ENCODE results near the gene CBFA2T2. TPM values are rescaled to one million over a fixed set of nuclear protein-coding genes. Genes with fewer than 3 reads are reported as not detected.
"Not testable (repeated sequence)": the region's sequence is repeated elsewhere in the genome, so short reads cannot be mapped to it uniquely, and the experiment has no call there.

Gene CBFA2T2
- polyA plus RNA-seq, 3 donors = 1.7 to 9.7 (median 4.9) TPM

GRCh38 chr20:33507461-33507860, 17.6 kb downstream of the CBFA2T2 start:
- no peak overlapping the region for H3K27ac Mint-ChIP-seq
- Histone ChIP-seq H3K4me2 (replicated peaks; ENCODE audit: extremely low read depth, low read length, poor library complexity, severe bottlenecking) (no peak overlapping the region), H2AFZ (ENCODE audit: insufficient read depth, low read depth, low read length, poor library complexity, severe bottlenecking) (no peak overlapping the region), H3K4me3 (replicated peaks in 1 of 3; ENCODE audit: low read depth in 2 of 3, low read length in 3 of 3) (no peak overlapping the region), H3K27ac (ENCODE audit: low read depth in 1 of 2, low read length in 2 of 2) (no peak overlapping the region), H3K36me3 (replicated peaks in 1 of 2; ENCODE audit: control insufficient read depth in 1 of 2, insufficient read depth in 2 of 2, low read length in 2 of 2) (no peaks in the 10 kb centered on the region), H4K20me1 (ENCODE audit: insufficient read depth, low read length) (peaks cover 45% of the 10 kb centered on the region), H3K79me2 (ENCODE audit: insufficient read depth, low read length) (peaks cover 29% of the 10 kb centered on the region), H3K4me1 (ENCODE audit: control insufficient read depth in 1 of 2, insufficient read depth in 2 of 2, low read length in 2 of 2) (no peaks in the 10 kb centered on the region), H3K9ac (ENCODE audit: insufficient read depth, low read length, poor library complexity, severe bottlenecking) (no peak overlapping the region), H3K9me3 (replicated peaks in 1 of 2; ENCODE audit: control insufficient read depth in 1 of 2, insufficient read depth in 1 of 2, low read length in 2 of 2) (no peaks in the 10 kb centered on the region), H3K27me3 (ENCODE audit: control insufficient read depth in 2 of 2, insufficient read depth in 2 of 2, low read length in 2 of 2) (no peaks in the 10 kb centered on the region)
- peaks cover 6% of the 10 kb centered on the region for H3K4me1 Mint-ChIP-seq
- peaks cover 0 to 1% (median 0%) of the 10 kb centered on the region in 3 donors for H3K27me3 Mint-ChIP-seq (ENCODE audit: low read depth in 3 of 3)
- WGBS (ENCODE audit: insufficient coverage) = 20% methylated on average over 1 of the region's 3 CpGs
- intact Hi-C loops (cut with micrococcal nuclease) = no loop called here
- peaks cover 3 to 5% of the 10 kb centered on the region in 2 donors for H3K36me3 Mint-ChIP-seq
- DNase-seq = no peak
- TF ChIP-seq, protein P1, sequence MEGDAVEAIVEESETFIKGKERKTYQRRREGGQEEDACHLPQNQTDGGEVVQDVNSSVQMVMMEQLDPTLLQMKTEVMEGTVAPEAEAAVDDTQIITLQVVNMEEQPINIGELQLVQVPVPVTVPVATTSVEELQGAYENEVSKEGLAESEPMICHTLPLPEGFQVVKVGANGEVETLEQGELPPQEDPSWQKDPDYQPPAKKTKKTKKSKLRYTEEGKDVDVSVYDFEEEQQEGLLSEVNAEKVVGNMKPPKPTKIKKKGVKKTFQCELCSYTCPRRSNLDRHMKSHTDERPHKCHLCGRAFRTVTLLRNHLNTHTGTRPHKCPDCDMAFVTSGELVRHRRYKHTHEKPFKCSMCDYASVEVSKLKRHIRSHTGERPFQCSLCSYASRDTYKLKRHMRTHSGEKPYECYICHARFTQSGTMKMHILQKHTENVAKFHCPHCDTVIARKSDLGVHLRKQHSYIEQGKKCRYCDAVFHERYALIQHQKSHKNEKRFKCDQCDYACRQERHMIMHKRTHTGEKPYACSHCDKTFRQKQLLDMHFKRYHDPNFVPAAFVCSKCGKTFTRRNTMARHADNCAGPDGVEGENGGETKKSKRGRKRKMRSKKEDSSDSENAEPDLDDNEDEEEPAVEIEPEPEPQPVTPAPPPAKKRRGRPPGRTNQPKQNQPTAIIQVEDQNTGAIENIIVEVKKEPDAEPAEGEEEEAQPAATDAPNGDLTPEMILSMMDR (IDR thresholded peaks at IDR 0.05) = no peak
- peaks cover 1 to 7% (median 3%) of the 10 kb centered on the region in 7 donors for H3K9me3 Mint-ChIP-seq
- no peak overlapping the region for H3K4me3 Mint-ChIP-seq

DNA sequence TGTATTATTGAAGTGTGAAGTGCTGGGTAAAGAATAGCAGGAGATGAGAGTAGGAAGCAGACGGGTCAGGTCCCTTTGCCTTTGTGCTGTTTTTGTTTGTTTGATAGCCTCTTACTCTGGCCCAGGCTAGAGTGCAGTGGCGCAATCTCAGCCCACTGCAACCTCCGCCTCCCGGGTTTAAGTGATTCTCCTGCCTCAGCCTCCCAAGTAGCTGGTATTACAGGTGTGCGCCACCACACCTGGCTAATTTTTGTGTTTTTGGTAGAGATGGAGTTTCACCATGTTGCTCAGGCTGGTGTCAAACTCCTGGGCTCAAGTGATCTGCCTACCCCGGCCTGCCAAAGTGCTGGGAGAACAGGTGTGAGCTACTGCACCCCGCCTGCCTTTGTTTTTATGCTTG, 18.1 kb downstream of the CBFA2T2 start:
- H3K9ac ChIP-seq (ENCODE audit: insufficient read depth, low read length, poor library complexity, severe bottlenecking); H3K4me2 ChIP-seq (replicated peaks; ENCODE audit: extremely low read depth, low read length, poor library complexity, severe bottlenecking); DNase-seq; H3K4me3 Mint-ChIP-seq; H3K4me1 ChIP-seq (ENCODE audit: control insufficient read depth in 1 of 2, insufficient read depth in 2 of 2, low read length in 2 of 2); H3K9me3 Mint-ChIP-seq; H3K27me3 Mint-ChIP-seq (ENCODE audit: low read depth in 3 of 3); H3K36me3 ChIP-seq (replicated peaks in 1 of 2; ENCODE audit: control insufficient read depth in 1 of 2, insufficient read depth in 2 of 2, low read length in 2 of 2); H3K4me3 ChIP-seq (replicated peaks in 1 of 3; ENCODE audit: low read depth in 2 of 3, low read length in 3 of 3); H3K4me1 Mint-ChIP-seq; H3K27me3 ChIP-seq (ENCODE audit: control insufficient read depth in 2 of 2, insufficient read depth in 2 of 2, low read length in 2 of 2); intact Hi-C loops (cut with micrococcal nuclease); H2AFZ ChIP-seq (ENCODE audit: insufficient read depth, low read depth, low read length, poor library complexity, severe bottlenecking); H3K9me3 ChIP-seq (replicated peaks in 1 of 2; ENCODE audit: control insufficient read depth in 1 of 2, insufficient read depth in 1 of 2, low read length in 2 of 2); H3K27ac Mint-ChIP-seq; H3K27ac ChIP-seq (ENCODE audit: low read depth in 1 of 2, low read length in 2 of 2); H3K36me3 Mint-ChIP-seq: not testable (repeated sequence)
- peaks cover 32% of the 10 kb centered on the region for H3K79me2 ChIP-seq (ENCODE audit: insufficient read depth, low read length)
- peaks cover 48% of the 10 kb centered on the region for H4K20me1 ChIP-seq (ENCODE audit: insufficient read depth, low read length)
- whole genome bisulfite sequencing (ENCODE audit: insufficient coverage) = 100% methylated on average over 4 of the region's 7 CpGs

DNA sequence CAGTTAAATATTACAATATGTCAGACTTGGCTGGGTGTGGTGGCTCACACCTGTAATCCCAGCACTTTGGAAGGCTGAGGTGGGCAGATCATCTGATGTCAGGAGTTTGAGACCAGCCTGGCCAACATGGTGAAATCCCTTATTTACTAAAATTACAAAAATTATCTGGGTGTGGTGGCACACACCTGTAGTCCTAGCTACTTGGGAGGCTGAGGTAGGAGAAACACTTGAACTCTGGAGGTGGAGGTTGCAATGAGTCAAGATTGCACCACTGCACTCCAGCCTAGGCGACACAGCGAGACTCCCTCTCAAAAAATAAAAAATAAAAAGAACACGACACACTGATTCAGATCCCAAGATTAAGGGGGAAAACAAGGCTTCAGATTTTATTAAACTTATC, 19.2 kb downstream of the CBFA2T2 start:
- H3K9me3 Mint-ChIP-seq; H3K4me1 Mint-ChIP-seq; H3K36me3 ChIP-seq (replicated peaks in 1 of 2; ENCODE audit: control insufficient read depth in 1 of 2, insufficient read depth in 2 of 2, low read length in 2 of 2); H3K9me3 ChIP-seq (replicated peaks in 1 of 2; ENCODE audit: control insufficient read depth in 1 of 2, insufficient read depth in 1 of 2, low read length in 2 of 2); intact Hi-C loops (cut with micrococcal nuclease); H3K27me3 Mint-ChIP-seq (ENCODE audit: low read depth in 3 of 3); H3K4me1 ChIP-seq (ENCODE audit: control insufficient read depth in 1 of 2, insufficient read depth in 2 of 2, low read length in 2 of 2); H3K4me2 ChIP-seq (replicated peaks; ENCODE audit: extremely low read depth, low read length, poor library complexity, severe bottlenecking); H3K27ac ChIP-seq (ENCODE audit: low read depth in 1 of 2, low read length in 2 of 2); H3K4me3 ChIP-seq (replicated peaks in 1 of 3; ENCODE audit: low read depth in 2 of 3, low read length in 3 of 3); H3K9ac ChIP-seq (ENCODE audit: insufficient read depth, low read length, poor library complexity, severe bottlenecking); H3K4me3 Mint-ChIP-seq; DNase-seq; H3K27me3 ChIP-seq (ENCODE audit: control insufficient read depth in 2 of 2, insufficient read depth in 2 of 2, low read length in 2 of 2); H2AFZ ChIP-seq (ENCODE audit: insufficient read depth, low read depth, low read length, poor library complexity, severe bottlenecking); H3K36me3 Mint-ChIP-seq: not testable (repeated sequence)
- WGBS (ENCODE audit: insufficient coverage) = no CpG with 5 or more reads among the region's 3 CpGs
- Histone ChIP-seq H3K79me2 (ENCODE audit: insufficient read depth, low read length) (peaks cover 28% of the 10 kb centered on the region), H4K20me1 (ENCODE audit: insufficient read depth, low read length) (peaks cover 51% of the 10 kb centered on the region)
- H3K27ac Mint-ChIP-seq = peak overlapping the region in 1 of 7 donors; percentile 52

GRCh38 chr20:33511876-33512275, 22.0 kb downstream of the CBFA2T2 start:
- H3K4me2 ChIP-seq (replicated peaks; ENCODE audit: extremely low read depth, low read length, poor library complexity, severe bottlenecking); H2AFZ ChIP-seq (ENCODE audit: insufficient read depth, low read depth, low read length, poor library complexity, severe bottlenecking); H3K36me3 Mint-ChIP-seq; H3K4me3 Mint-ChIP-seq; H3K27ac ChIP-seq (ENCODE audit: low read depth in 1 of 2, low read length in 2 of 2); H3K9me3 ChIP-seq (replicated peaks in 1 of 2; ENCODE audit: control insufficient read depth in 1 of 2, insufficient read depth in 1 of 2, low read length in 2 of 2); H3K9me3 Mint-ChIP-seq; H3K4me1 ChIP-seq (ENCODE audit: control insufficient read depth in 1 of 2, insufficient read depth in 2 of 2, low read length in 2 of 2); H3K36me3 ChIP-seq (replicated peaks in 1 of 2; ENCODE audit: control insufficient read depth in 1 of 2, insufficient read depth in 2 of 2, low read length in 2 of 2); H3K27me3 Mint-ChIP-seq (ENCODE audit: low read depth in 3 of 3); intact Hi-C loops (cut with micrococcal nuclease); H3K4me1 Mint-ChIP-seq; H3K4me3 ChIP-seq (replicated peaks in 1 of 3; ENCODE audit: low read depth in 2 of 3, low read length in 3 of 3); H3K9ac ChIP-seq (ENCODE audit: insufficient read depth, low read length, poor library complexity, severe bottlenecking); H3K27me3 ChIP-seq (ENCODE audit: control insufficient read depth in 2 of 2, insufficient read depth in 2 of 2, low read length in 2 of 2); DNase-seq; H3K27ac Mint-ChIP-seq: not testable (repeated sequence)
- peaks cover 51% of the 10 kb centered on the region for H4K20me1 ChIP-seq (ENCODE audit: insufficient read depth, low read length)
- peaks cover 19% of the 10 kb centered on the region for H3K79me2 ChIP-seq (ENCODE audit: insufficient read depth, low read length)
- 95% methylated on average over 5 of the region's 13 CpGs for WGBS (ENCODE audit: insufficient coverage)

Measured in CD14-positive monocyte (primary cell).